ENCODE measurements around the gene CASP4. TPM values are rescaled to one million over a fixed set of nuclear protein-coding genes. Genes with fewer than 3 reads are reported as not detected.

Gene CASP4
- total RNA-seq, 5 donors from 2014 or later (not counting 1 experiment from before 2014, with no cell fraction given): 70.3 to 95.8 (median 80.2) TPM

- Histone ChIP-seq H3K36me3 (ENCODE audit: control insufficient read depth in 2 of 2, extremely low read depth in 1 of 2, insufficient read depth in 1 of 2, low read length in 1 of 2) (peaks cover 0 to 4% of the 10 kb centered on the region in 2 donors), H3K27me3 (replicated peaks in 1 of 2; ENCODE audit: control insufficient read depth in 2 of 2, extremely low read depth in 1 of 2, insufficient read depth in 2 of 2, low read length in 1 of 2) (no peaks in the 10 kb centered on the region), H3K4me1 (ENCODE audit: control insufficient read depth in 1 of 2, extremely low read depth in 1 of 2, insufficient read depth in 2 of 2, low read length in 2 of 2) (peaks cover 21 to 24% of the 10 kb centered on the region in 2 experiments), H3K9me3 (no peaks in the 10 kb centered on the region), H3K27ac (ENCODE audit: low read length) (peak overlapping the region; percentile 87), H3K4me3 (ENCODE audit: control insufficient read depth in 1 of 2, extremely low read depth in 1 of 2, low read length in 1 of 2) (peak overlapping the region; percentile 74 to 90)
- peak overlapping the region; percentile 96 to 99 for H3K27ac Mint-ChIP-seq
- H3K9me3 Mint-ChIP-seq: peaks cover 3 to 9% (median 3%) of the 10 kb centered on the region in 3 donors
- peak in 1 of 35 experiments; percentile 12 for DNase-seq
- POLR2A ChIA-PET: interaction anchor here (0.6 kb wide), 3 partner anchors 9 to 1302 kb away, joined by 3 read pairs; no protein-coding TSS in a partner anchor
- CTCF ChIA-PET: interaction anchor here (1.0 to 1.8 kb wide), 5 partner anchors 16 to 436 kb away, joined by 3 to 9 read pairs (median 4); no protein-coding TSS in a partner anchor
- peaks cover 42 to 52% (median 49%) of the 10 kb centered on the region in 3 donors for H3K4me1 Mint-ChIP-seq
- no peaks in the 10 kb centered on the region for H3K27me3 Mint-ChIP-seq
- peaks cover 26% of the 10 kb centered on the region for H3K36me3 Mint-ChIP-seq
- 0% methylated on average over 2 of the region's 11 CpGs for WGBS (ENCODE audit: insufficient coverage)
- H3K4me3 Mint-ChIP-seq: peak overlapping the region; percentile 90 to 94 (median 92)
- ATAC-seq (replicated peaks in 1 of 4): peak; percentile 28 to 57 (median 38)
These were observed 630 bp downstream of the CASP4 start for GRCh38 chr11:104967534-104968354.

GRCh38 chr11:104965735-104966134 is 2.6 kb downstream of the CASP4 start:
- H3K36me3 ChIP-seq (ENCODE audit: control insufficient read depth in 2 of 2, extremely low read depth in 1 of 2, insufficient read depth in 1 of 2, low read length in 1 of 2): peaks cover 0 to 21% of the 10 kb centered on the region in 2 donors
- peaks cover 62 to 72% (median 68%) of the 10 kb centered on the region in 3 donors for H3K4me1 Mint-ChIP-seq
- H3K9me3 ChIP-seq: no peaks in the 10 kb centered on the region
- peak overlapping the region in 1 of 2 donors; percentile 41 for H3K27ac Mint-ChIP-seq
- H3K4me3 ChIP-seq (ENCODE audit: control insufficient read depth in 1 of 2, extremely low read depth in 1 of 2, low read length in 1 of 2): no peak overlapping the region
- peaks cover 0 to 3% (median 0%) of the 10 kb centered on the region in 3 donors for H3K9me3 Mint-ChIP-seq
- DNase-seq: no peak
- H3K27me3 ChIP-seq (replicated peaks in 1 of 2; ENCODE audit: control insufficient read depth in 2 of 2, extremely low read depth in 1 of 2, insufficient read depth in 2 of 2, low read length in 1 of 2): no peaks in the 10 kb centered on the region
- H3K27ac ChIP-seq (ENCODE audit: low read length): no peak overlapping the region
- H3K4me1 ChIP-seq (ENCODE audit: control insufficient read depth in 1 of 2, extremely low read depth in 1 of 2, insufficient read depth in 2 of 2, low read length in 2 of 2): peaks cover 21 to 31% of the 10 kb centered on the region in 2 experiments
- no peaks in the 10 kb centered on the region for H3K27me3 Mint-ChIP-seq
- H3K4me3 Mint-ChIP-seq: peak overlapping the region; percentile 61 to 94 (median 90)
- ChIA-PET POLR2A (no interaction called here), CTCF (interaction anchor here in 1 of 2 donors (2.2 kb wide), 1 partner anchor 15 kb away, joined by 5 read pairs; no protein-coding TSS in a partner anchor)
- ATAC-seq (replicated peaks in 1 of 4): no peak
- 90% methylated on average over 3 of the region's 5 CpGs for WGBS (ENCODE audit: insufficient coverage)
- H3K36me3 Mint-ChIP-seq: peaks cover 44% of the 10 kb centered on the region

- no peak for ATAC-seq (replicated peaks in 1 of 4)
- H3K27me3 Mint-ChIP-seq: no peaks in the 10 kb centered on the region
- no peak for DNase-seq
- CTCF ChIA-PET: interaction anchor here in 1 of 2 donors (1.0 to 2.2 kb wide), 2 partner anchors 13 to 44 kb away, joined by 3 to 5 read pairs; no protein-coding TSS in a partner anchor
- H3K36me3 ChIP-seq (ENCODE audit: control insufficient read depth in 2 of 2, extremely low read depth in 1 of 2, insufficient read depth in 1 of 2, low read length in 1 of 2): peaks cover 0 to 21% of the 10 kb centered on the region in 2 donors
- no peak overlapping the region for H3K4me3 ChIP-seq (ENCODE audit: control insufficient read depth in 1 of 2, extremely low read depth in 1 of 2, low read length in 1 of 2)
- peaks cover 52% of the 10 kb centered on the region for H3K36me3 Mint-ChIP-seq
- no peak overlapping the region for H3K4me3 Mint-ChIP-seq
- H3K4me1 ChIP-seq (ENCODE audit: control insufficient read depth in 1 of 2, extremely low read depth in 1 of 2, insufficient read depth in 2 of 2, low read length in 2 of 2): peaks cover 21 to 33% of the 10 kb centered on the region in 2 experiments
- no peaks in the 10 kb centered on the region for H3K27me3 ChIP-seq (replicated peaks in 1 of 2; ENCODE audit: control insufficient read depth in 2 of 2, extremely low read depth in 1 of 2, insufficient read depth in 2 of 2, low read length in 1 of 2)
- H3K27ac ChIP-seq (ENCODE audit: low read length): no peak overlapping the region
- no peaks in the 10 kb centered on the region for H3K9me3 ChIP-seq
- no CpG with 5 or more reads among the region's 1 CpG for WGBS (ENCODE audit: insufficient coverage)
- POLR2A ChIA-PET: interaction anchor here (0.6 to 0.7 kb wide), 2 partner anchors 309 to 1857 kb away, joined by 3 read pairs; no protein-coding TSS in a partner anchor
- peaks cover 74 to 82% (median 81%) of the 10 kb centered on the region in 3 donors for H3K4me1 Mint-ChIP-seq
- no peak overlapping the region for H3K27ac Mint-ChIP-seq
- H3K9me3 Mint-ChIP-seq: peaks cover 0 to 3% (median 0%) of the 10 kb centered on the region in 3 donors
These were observed 4.1 kb downstream of the CASP4 start for GRCh38 chr11:104964247-104964646.

GRCh38 chr11:104962852-104963251 is 5.5 kb downstream of the CASP4 start:
- ChIA-PET CTCF (interaction anchor here in 1 of 2 donors (1.0 kb wide), 1 partner anchor 16 kb away, joined by 5 read pairs; no protein-coding TSS in a partner anchor), POLR2A (no interaction called here)
- Histone ChIP-seq H3K9me3 (no peaks in the 10 kb centered on the region), H3K4me3 (ENCODE audit: control insufficient read depth in 1 of 2, extremely low read depth in 1 of 2, low read length in 1 of 2) (no peak overlapping the region), H3K27me3 (replicated peaks in 1 of 2; ENCODE audit: control insufficient read depth in 2 of 2, extremely low read depth in 1 of 2, insufficient read depth in 2 of 2, low read length in 1 of 2) (no peaks in the 10 kb centered on the region), H3K27ac (ENCODE audit: low read length) (no peak overlapping the region), H3K36me3 (ENCODE audit: control insufficient read depth in 2 of 2, extremely low read depth in 1 of 2, insufficient read depth in 1 of 2, low read length in 1 of 2) (peaks cover 0 to 21% of the 10 kb centered on the region in 2 donors), H3K4me1 (ENCODE audit: control insufficient read depth in 1 of 2, extremely low read depth in 1 of 2, insufficient read depth in 2 of 2, low read length in 2 of 2) (peaks cover 15 to 31% of the 10 kb centered on the region in 2 experiments)
- Mint-ChIP-seq H3K4me3 (no peak overlapping the region), H3K27me3 (no peaks in the 10 kb centered on the region), H3K4me1 (peaks cover 81 to 87% (median 86%) of the 10 kb centered on the region in 3 donors), H3K27ac (peak overlapping the region in 1 of 2 donors; percentile 36), H3K9me3 (peaks cover 0 to 3% (median 0%) of the 10 kb centered on the region in 3 donors), H3K36me3 (peaks cover 58% of the 10 kb centered on the region)
- WGBS (ENCODE audit: insufficient coverage): no CpG with 5 or more reads among the region's 3 CpGs
- DNase-seq: no peak
- no peak for ATAC-seq (replicated peaks in 1 of 4)

GRCh38 chr11:104957280-104957679 is 11.1 kb downstream of the CASP4 start:
- WGBS (ENCODE audit: insufficient coverage): no CpG with 5 or more reads among the region's 3 CpGs

GRCh38 chr11:104956528-104956927 is 11.8 kb downstream of the CASP4 start:
- DNase-seq: no peak
- peaks cover 73 to 81% (median 79%) of the 10 kb centered on the region in 3 donors for H3K4me1 Mint-ChIP-seq
- POLR2A ChIA-PET: no interaction called here
- H3K4me3 ChIP-seq (ENCODE audit: control insufficient read depth in 1 of 2, extremely low read depth in 1 of 2, low read length in 1 of 2): no peak overlapping the region
- H3K9me3 Mint-ChIP-seq: no peaks in the 10 kb centered on the region
- H3K36me3 ChIP-seq (ENCODE audit: control insufficient read depth in 2 of 2, extremely low read depth in 1 of 2, insufficient read depth in 1 of 2, low read length in 1 of 2): peaks cover 0 to 39% of the 10 kb centered on the region in 2 donors
- peaks cover 0 to 15% of the 10 kb centered on the region in 2 experiments for H3K4me1 ChIP-seq (ENCODE audit: control insufficient read depth in 1 of 2, extremely low read depth in 1 of 2, insufficient read depth in 2 of 2, low read length in 2 of 2)
- no peaks in the 10 kb centered on the region for H3K27me3 ChIP-seq (replicated peaks in 1 of 2; ENCODE audit: control insufficient read depth in 2 of 2, extremely low read depth in 1 of 2, insufficient read depth in 2 of 2, low read length in 1 of 2)
- no peak overlapping the region for H3K4me3 Mint-ChIP-seq
- no peaks in the 10 kb centered on the region for H3K27me3 Mint-ChIP-seq
- H3K27ac ChIP-seq (ENCODE audit: low read length): no peak overlapping the region
- peaks cover 57% of the 10 kb centered on the region for H3K36me3 Mint-ChIP-seq
- H3K9me3 ChIP-seq: no peaks in the 10 kb centered on the region
- CTCF ChIA-PET: no interaction called here
- peak overlapping the region in 1 of 2 donors; percentile 67 for H3K27ac Mint-ChIP-seq
- no peak for ATAC-seq (replicated peaks in 1 of 4)

More at GRCh38 chr11:104957280-104957679, 11.1 kb downstream of the CASP4 start:
- H3K9me3 Mint-ChIP-seq: no peaks in the 10 kb centered on the region
- no peaks in the 10 kb centered on the region for H3K9me3 ChIP-seq
- no peaks in the 10 kb centered on the region for H3K27me3 Mint-ChIP-seq
- no peak overlapping the region for H3K27ac ChIP-seq (ENCODE audit: low read length)
- ATAC-seq (replicated peaks in 1 of 4): no peak
- H3K36me3 ChIP-seq (ENCODE audit: control insufficient read depth in 2 of 2, extremely low read depth in 1 of 2, insufficient read depth in 1 of 2, low read length in 1 of 2): peaks cover 0 to 39% of the 10 kb centered on the region in 2 donors
- H3K4me1 Mint-ChIP-seq: peaks cover 80 to 88% (median 86%) of the 10 kb centered on the region in 3 donors
- H3K4me3 ChIP-seq (ENCODE audit: control insufficient read depth in 1 of 2, extremely low read depth in 1 of 2, low read length in 1 of 2): no peak overlapping the region
- no peaks in the 10 kb centered on the region for H3K27me3 ChIP-seq (replicated peaks in 1 of 2; ENCODE audit: control insufficient read depth in 2 of 2, extremely low read depth in 1 of 2, insufficient read depth in 2 of 2, low read length in 1 of 2)
- no peak for DNase-seq
- H3K4me3 Mint-ChIP-seq: peak overlapping the region in 2 of 3 donors; percentile 8 to 46
- no peak overlapping the region for H3K27ac Mint-ChIP-seq
- ChIA-PET CTCF (interaction anchor here in 1 of 2 donors (0.6 kb wide), 1 partner anchor 98 kb away, joined by 3 read pairs; no protein-coding TSS in a partner anchor), POLR2A (interaction anchor here in 1 of 2 donors (0.5 kb wide), 1 partner anchor 61 kb away, joined by 7 read pairs; no protein-coding TSS in a partner anchor)
- H3K36me3 Mint-ChIP-seq: peaks cover 59% of the 10 kb centered on the region
- peaks cover 0 to 15% of the 10 kb centered on the region in 2 experiments for H3K4me1 ChIP-seq (ENCODE audit: control insufficient read depth in 1 of 2, extremely low read depth in 1 of 2, insufficient read depth in 2 of 2, low read length in 2 of 2)

Measured in T-cell (primary cell).